Endothelial cell of umbilical vein (primary cell): ENCODE measurements around the gene SEPTIN11. TPM values are rescaled to one million over a fixed set of nuclear protein-coding genes. Genes with fewer than 3 reads are reported as not detected.

Experiments
- BruUV-seq: library from RNA; stranded (reverse); fragments of 400-500 nt; replicated peaks from 2 replicates; lab custom pipeline; 2021; lab: Mats Ljungman, UMichigan
- CTCF ChIA-PET: fragments of 300-600, 350-600 bp; sonication (Branson Sonifier 250); formaldehyde crosslinking; loops from one replicate; lab custom pipeline; 2021; ENCODE audit warnings: antibody characterized with exemption, inconsistent platforms; lab: Charles Lee
- POLR2A ChIA-PET: fragments of 300-600, 350-600 bp; sonication (Branson Sonifier 250); formaldehyde crosslinking; loops from one replicate; lab custom pipeline; 2021; ENCODE audit warnings: antibody characterized with exemption, inconsistent platforms; lab: Charles Lee
- DNase-seq: peaks from one replicate; pipeline ENCODE4 v3.0.0-alpha.2; 2011; ENCODE audit warnings: low read depth, low spot score
- FAIRE-seq: peaks from 2 replicates; lab custom pipeline; 2011; peaks lifted over from hg19 to GRCh38; lab: Jason Lieb, UNC
- H2AFZ ChIP-seq: 2 replicates; pipeline ENCODE4 v1.6.0; 2012; ENCODE audit warnings: low read depth, low read length, control low read depth, inconsistent platforms
- H3K27ac ChIP-seq: 2 replicates; pipeline ENCODE4 v1.5.1; 2011; ENCODE audit warnings: low read depth, mild to moderate bottlenecking, control low read depth, low read length, moderate library complexity; ENCODE audit not compliant: insufficient read depth
- H3K27me3 ChIP-seq, 2 experiments: 2 replicates each; pipeline versions ENCODE4 v1.6.0 to v1.6.1; 2011; ENCODE audit warnings: low read length in 2 of 2, mixed read lengths in 1 of 2; ENCODE audit not compliant: control insufficient read depth in 2 of 2, insufficient read depth in 2 of 2
- H3K36me3 ChIP-seq, 2 experiments: 2 replicates in 1 of 2; 3 replicates in 1 of 2; pipeline ENCODE4 v1.5.1; 2011; ENCODE audit warnings: low read length in 2 of 2, mild to moderate bottlenecking in 1 of 2, moderate library complexity in 1 of 2; ENCODE audit not compliant: control insufficient read depth in 2 of 2, insufficient read depth in 2 of 2; ENCODE audit errors: extremely low read depth in 1 of 2
- H3K4me1 ChIP-seq: 3 replicates; pipeline ENCODE4 v1.5.1; 2011; ENCODE audit warnings: mild to moderate bottlenecking, low read length; ENCODE audit not compliant: control insufficient read depth, insufficient read depth; ENCODE audit errors: extremely low read depth
- H3K4me2 ChIP-seq: 2 replicates; pipeline ENCODE4 v1.6.1; 2011; ENCODE audit warnings: low read length, control low read depth, mixed read lengths; ENCODE audit not compliant: insufficient read depth
- H3K4me3 ChIP-seq, 3 experiments: fragments of 200-600 bp in 1 of 3; sonication (generic), shearing (Covaris generic) in 1 of 3; replicated peaks in 1 of 3; 2 replicates each; pipeline ENCODE4 v1.5.1; 2011 to 2016; ENCODE audit warnings: control low read depth in 3 of 3, low read length in 3 of 3, mild to moderate bottlenecking in 2 of 3, inconsistent platforms in 1 of 3, low read depth in 1 of 3, moderate library complexity in 1 of 3; ENCODE audit not compliant: insufficient read depth in 1 of 3
- H3K79me2 ChIP-seq: 2 replicates; pipeline ENCODE4 v1.6.0; 2012; ENCODE audit warnings: low read length, inconsistent platforms; ENCODE audit not compliant: control insufficient read depth, insufficient read depth
- H3K9ac ChIP-seq: replicated peaks from 2 replicates; pipeline ENCODE3; 2011; ENCODE audit warnings: low read length, control low read depth; ENCODE audit not compliant: insufficient read depth; ENCODE audit errors: extremely low read depth
- H3K9me1 ChIP-seq: replicated peaks from 3 replicates; pipeline ENCODE4 v1.6.0; 2011; ENCODE audit warnings: mild to moderate bottlenecking, low read length; ENCODE audit not compliant: control insufficient read depth, insufficient read depth; ENCODE audit errors: extremely low read depth
- H3K9me3 ChIP-seq: replicated peaks from 2 replicates; pipeline ENCODE4 v1.5.1; 2012; ENCODE audit warnings: low read length, inconsistent platforms; ENCODE audit not compliant: control insufficient read depth, insufficient read depth
- H4K20me1 ChIP-seq: replicated peaks from 2 replicates; pipeline ENCODE3; 2011; ENCODE audit warnings: mild to moderate bottlenecking, low read length; ENCODE audit not compliant: control insufficient read depth, insufficient read depth; ENCODE audit errors: extremely low read depth
- EZH2 ChIP-seq: IDR thresholded peaks from 2 replicates; pipeline ENCODE4 v1.6.1; 2012; ENCODE audit warnings: borderline replicate concordance, low read depth, mild to moderate bottlenecking, moderate library complexity, low read length, inconsistent platforms; ENCODE audit not compliant: severe bottlenecking
- FOS ChIP-seq: IDR thresholded peaks from 2 replicates; pipeline ENCODE4 v1.6.1; 2011; ENCODE audit warnings: mild to moderate bottlenecking, low read length, moderate library complexity, borderline replicate concordance; ENCODE audit not compliant: insufficient read depth
- GATA2 ChIP-seq: IDR thresholded peaks from 2 replicates; pipeline ENCODE4 v1.7.0; 2011; ENCODE audit warnings: low read depth, mild to moderate bottlenecking, moderate library complexity, mixed read lengths, low read length; ENCODE audit not compliant: insufficient read length, insufficient read depth
- JUN ChIP-seq: IDR thresholded peaks from 2 replicates; pipeline ENCODE4 v1.6.1; 2011; ENCODE audit warnings: borderline replicate concordance, low read depth; ENCODE audit not compliant: insufficient read length, insufficient read depth
- POLR2A ChIP-seq: IDR thresholded peaks from 2 replicates; pipeline ENCODE4 v1.6.1; 2012; ENCODE audit warnings: low read depth, mild to moderate bottlenecking, control low read depth, low read length
- POLR2AphosphoS5 ChIP-seq: IDR thresholded peaks from 2 replicates; pipeline ENCODE4 v1.6.1; 2012; ENCODE audit warnings: low read depth, mild to moderate bottlenecking, control low read depth, low read length, moderate library complexity; ENCODE audit not compliant: insufficient read depth
- dilution Hi-C: fragments of 300-500 bp; cut with MboI; formaldehyde crosslinking; loops from one replicate; pipeline ENCODE4 v1.15.0; 2019; ENCODE audit warnings: low sequenced_read_pairs; ENCODE audit not compliant: extremely low pct_ligation_motif_present
- intact Hi-C: fragments of 100-400 bp; cut with micrococcal nuclease; formaldehyde crosslinking; loops from one replicate; pipeline ENCODE4 v1.10.0; 2022
- polyA plus RNA-seq, 4 experiments: library from polyadenylated mRNA; depleted of rRNA in 3 of 4; stranded (reverse) in 3 of 4; unstranded in 1 of 4; fragments of >200 nt; gene quantifications; 2 replicates each; pipeline versions ENCODE4 v1.2.1 to v1.2.3, GENCODE V29; 2011 to 2012; ENCODE audit warnings: missing spikeins in 1 of 4
- total RNA-seq: library from RNA; stranded (reverse); gene quantifications from 2 replicates; pipeline ENCODE4 v1.2.3, GENCODE V29; 2021

The SEPTIN11 gene
- total and polyA plus RNA-seq, 2 donors (not counting 3 experiments of a cell fraction or from before 2014, with no cell fraction given) = 69.4 to 202 TPM

DNA sequence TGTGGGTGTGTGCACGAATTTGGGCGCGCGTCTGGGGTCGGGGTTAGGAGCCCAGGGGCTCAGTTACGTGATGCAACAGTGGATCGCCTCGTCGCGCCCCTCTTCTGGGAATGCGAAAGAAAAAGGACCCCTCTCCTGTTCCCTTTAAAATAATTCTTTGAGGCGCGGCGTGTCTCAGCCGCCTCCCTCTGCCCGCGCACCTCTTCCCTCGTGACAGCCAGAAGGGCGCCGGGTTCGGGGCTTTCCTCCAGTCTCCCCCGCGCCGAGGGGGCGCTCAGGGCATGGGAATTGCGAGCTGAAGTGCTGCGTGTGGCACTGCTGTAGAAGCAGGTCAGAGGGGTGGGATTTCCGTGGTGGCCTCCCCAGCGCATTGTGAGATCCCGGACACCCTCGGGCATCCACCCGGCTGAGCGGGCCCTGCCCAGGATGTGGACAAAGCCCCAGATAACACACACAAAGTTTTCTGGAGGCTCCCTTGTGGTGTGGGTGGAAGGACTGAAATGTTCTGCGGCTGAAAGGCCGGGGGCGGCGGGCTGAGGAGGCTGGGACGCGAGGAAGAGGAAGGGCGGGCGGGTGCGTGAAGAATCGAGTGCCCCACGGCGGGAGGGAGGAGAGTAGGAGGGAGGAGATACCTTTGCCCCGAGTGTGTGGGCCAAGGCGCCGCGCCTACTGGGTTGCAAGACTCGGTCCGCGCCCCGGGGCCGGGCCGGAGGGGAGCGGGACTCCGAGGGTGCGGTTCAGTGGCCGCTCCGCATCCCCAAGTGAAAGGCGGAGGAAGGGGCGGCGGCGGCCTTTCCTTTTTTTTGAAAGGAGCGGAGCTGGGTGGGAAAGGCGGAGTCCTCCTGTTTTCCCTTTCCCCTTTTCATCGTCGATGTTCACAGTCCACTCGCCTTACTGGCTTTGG lies 752 bp downstream of the SEPTIN11 start:
- CTCF ChIA-PET = interaction anchor here (0.6 to 4.3 kb wide), 12 partner anchors 21 to 253 kb away, joined by 3 to 23 read pairs (median 7); no protein-coding TSS in a partner anchor
- FAIRE-seq (no peak), DNase-seq (peak; percentile 45)
- Histone ChIP-seq H3K4me2 (peak overlapping the region; percentile 83), H2AFZ (peak overlapping the region; percentile 60), H3K9ac (peak overlapping the region; percentile 94), H3K9me1 (no peaks in the 10 kb centered on the region), H3K4me3 (peak overlapping the region; percentile 73 to 95 (median 74)), H3K9me3 (no peaks in the 10 kb centered on the region), H3K79me2 (peaks cover 65% of the 10 kb centered on the region), H3K27ac (peak overlapping the region; percentile 81), H4K20me1 (no peaks in the 10 kb centered on the region), H3K36me3 (no peaks in the 10 kb centered on the region), H3K4me1 (peaks cover 19% of the 10 kb centered on the region), H3K27me3 (no peaks in the 10 kb centered on the region)
- intact Hi-C loops (loop anchor here (1.0 to 2.0 kb wide), 4 partner anchors 26 to 252 kb away; partner anchors contain the start of gene CCNG2), dilution Hi-C loops (no loop called here)
- TSS peak; percentile 4 for BruUV-seq
- TF ChIP-seq POLR2A (peak; percentile 37), JUN (no peak), EZH2 (no peak), POLR2AphosphoS5 (no peak), GATA2 (no peak), FOS (no peak)
- POLR2A ChIA-PET = interaction anchor here (3.4 kb wide), 1 partner anchor 58 kb away, joined by 24 read pairs; no protein-coding TSS in a partner anchor
